ENCODE results near the gene HSF4. TPM values are rescaled to one million over a fixed set of nuclear protein-coding genes. Genes with fewer than 3 reads are reported as not detected.

HSF4 gene
- total RNA-seq, 4 donors from 2014 or later: 29.5 to 136 (median 76.6) TPM

DNA sequence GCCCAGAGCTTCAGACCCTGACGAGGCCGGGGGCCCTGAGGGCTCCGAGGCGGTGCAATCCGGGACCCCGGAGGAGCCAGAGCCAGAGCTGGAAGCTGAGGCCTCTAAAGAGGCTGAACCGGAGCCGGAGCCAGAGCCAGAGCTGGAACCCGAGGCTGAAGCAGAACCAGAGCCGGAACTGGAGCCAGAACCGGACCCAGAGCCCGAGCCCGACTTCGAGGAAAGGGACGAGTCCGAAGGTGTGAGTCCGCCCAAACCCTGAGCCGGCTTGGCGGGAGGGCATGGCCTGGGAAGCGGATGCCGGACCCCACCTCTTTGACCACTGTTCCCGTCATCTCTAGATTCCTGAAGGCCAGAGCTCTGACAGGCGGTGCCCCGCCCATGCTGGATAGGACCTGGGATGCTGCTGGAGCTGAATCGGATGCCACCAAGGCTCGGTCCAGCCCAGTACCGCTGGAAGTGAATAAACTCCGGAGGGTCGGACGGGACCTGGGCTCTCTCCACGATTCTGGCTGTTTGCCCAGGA lies 10.2 kb downstream of the HSF4 start:
- no peak for DNase-seq
- WGBS, 2 donors (ENCODE audit: low coverage in 1 of 2): 66% methylated on average over 27 of the region's 31 CpGs; no CpG with 5 or more reads in 1 of the 2 donors
- no peak for TF ChIP-seq POLR2AphosphoS5 (IDR thresholded peaks at IDR 0.05)
- no peak for TF ChIP-seq EP300 (IDR thresholded peaks at IDR 0.05; ENCODE audit: low read depth)
- TF ChIP-seq POLR2A (IDR thresholded peaks at IDR 0.05): no peak
- TF ChIP-seq, protein P1, sequence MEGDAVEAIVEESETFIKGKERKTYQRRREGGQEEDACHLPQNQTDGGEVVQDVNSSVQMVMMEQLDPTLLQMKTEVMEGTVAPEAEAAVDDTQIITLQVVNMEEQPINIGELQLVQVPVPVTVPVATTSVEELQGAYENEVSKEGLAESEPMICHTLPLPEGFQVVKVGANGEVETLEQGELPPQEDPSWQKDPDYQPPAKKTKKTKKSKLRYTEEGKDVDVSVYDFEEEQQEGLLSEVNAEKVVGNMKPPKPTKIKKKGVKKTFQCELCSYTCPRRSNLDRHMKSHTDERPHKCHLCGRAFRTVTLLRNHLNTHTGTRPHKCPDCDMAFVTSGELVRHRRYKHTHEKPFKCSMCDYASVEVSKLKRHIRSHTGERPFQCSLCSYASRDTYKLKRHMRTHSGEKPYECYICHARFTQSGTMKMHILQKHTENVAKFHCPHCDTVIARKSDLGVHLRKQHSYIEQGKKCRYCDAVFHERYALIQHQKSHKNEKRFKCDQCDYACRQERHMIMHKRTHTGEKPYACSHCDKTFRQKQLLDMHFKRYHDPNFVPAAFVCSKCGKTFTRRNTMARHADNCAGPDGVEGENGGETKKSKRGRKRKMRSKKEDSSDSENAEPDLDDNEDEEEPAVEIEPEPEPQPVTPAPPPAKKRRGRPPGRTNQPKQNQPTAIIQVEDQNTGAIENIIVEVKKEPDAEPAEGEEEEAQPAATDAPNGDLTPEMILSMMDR (IDR thresholded peaks at IDR 0.05): no peak
- intact Hi-C loops (cut with DNase I; ENCODE audit: low total_unique reads): loop anchor here (5.0 kb wide), 1 partner anchor 367 kb away; no protein-coding TSS in a partner anchor
- Histone ChIP-seq H3K4me1 (peaks cover 33 to 55% (median 43%) of the 10 kb centered on the region in 4 donors), H3K4me3 (peak overlapping the region; percentile 29 to 52 (median 40)), H3K9me3 (no peaks in the 10 kb centered on the region), H3K27me3 (no peaks in the 10 kb centered on the region), H3K36me3 (no peaks in the 10 kb centered on the region), H3K27ac (peak overlapping the region; percentile 89 to 95 (median 94))
- in situ Hi-C loops (cut with MboI; ENCODE audit: low pct_ligation_motif_present in 1 of 4, low pct_unique_long_range_greater_than_20kb in 1 of 4, low sequenced_read_pairs in 3 of 4): loop anchor here in 2 of 4 donors (25.0 kb wide), 2 partner anchors 187 to 212 kb away; partner anchors contain the start of genes CES3 (in 1 of the 2) and CES4A (in 1 of the 2)

DNA sequence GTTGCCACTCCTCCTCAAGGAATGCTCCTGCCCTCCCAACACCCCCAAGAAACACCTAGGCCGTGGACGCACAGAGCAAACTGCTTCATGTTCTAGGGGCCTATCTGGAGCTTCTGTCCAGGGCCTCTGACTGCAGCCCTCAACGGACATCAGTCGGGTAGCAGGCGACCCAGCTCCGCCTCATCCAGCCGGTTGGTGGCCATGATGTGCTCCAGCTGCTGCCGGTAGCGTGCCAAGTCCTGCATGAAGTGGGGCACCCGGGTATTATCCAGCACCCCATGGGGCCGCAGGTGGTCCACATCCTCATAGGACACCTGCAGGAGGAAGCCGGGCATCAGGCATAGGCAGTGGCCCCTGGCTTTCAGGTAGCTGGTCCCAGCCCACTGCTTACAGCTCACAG lies 12.1 kb downstream of the HSF4 start:
- no peak for DNase-seq
- 87% methylated on average over 12 of the region's 12 CpGs; no CpG with 5 or more reads in 1 of the 2 donors for WGBS, 2 donors (ENCODE audit: low coverage in 1 of 2)
- in situ Hi-C loops (cut with MboI; ENCODE audit: low pct_ligation_motif_present in 1 of 4, low pct_unique_long_range_greater_than_20kb in 1 of 4, low sequenced_read_pairs in 3 of 4) (no loop called here), intact Hi-C loops (cut with DNase I; ENCODE audit: low total_unique reads) (no loop called here)
- H3K4me3 ChIP-seq: no peak overlapping the region
- no peaks in the 10 kb centered on the region for H3K36me3 ChIP-seq
- no peaks in the 10 kb centered on the region for H3K27me3 ChIP-seq
- peaks cover 30 to 38% (median 33%) of the 10 kb centered on the region in 4 donors for H3K4me1 ChIP-seq
- no peak overlapping the region for H3K27ac ChIP-seq
- no peaks in the 10 kb centered on the region for H3K9me3 ChIP-seq
- TF ChIP-seq EP300 (IDR thresholded peaks at IDR 0.05; ENCODE audit: low read depth) (no peak), POLR2AphosphoS5 (IDR thresholded peaks at IDR 0.05) (no peak), POLR2A (IDR thresholded peaks at IDR 0.05) (no peak)
- TF ChIP-seq, protein P1 (IDR thresholded peaks at IDR 0.05): no peak

DNA sequence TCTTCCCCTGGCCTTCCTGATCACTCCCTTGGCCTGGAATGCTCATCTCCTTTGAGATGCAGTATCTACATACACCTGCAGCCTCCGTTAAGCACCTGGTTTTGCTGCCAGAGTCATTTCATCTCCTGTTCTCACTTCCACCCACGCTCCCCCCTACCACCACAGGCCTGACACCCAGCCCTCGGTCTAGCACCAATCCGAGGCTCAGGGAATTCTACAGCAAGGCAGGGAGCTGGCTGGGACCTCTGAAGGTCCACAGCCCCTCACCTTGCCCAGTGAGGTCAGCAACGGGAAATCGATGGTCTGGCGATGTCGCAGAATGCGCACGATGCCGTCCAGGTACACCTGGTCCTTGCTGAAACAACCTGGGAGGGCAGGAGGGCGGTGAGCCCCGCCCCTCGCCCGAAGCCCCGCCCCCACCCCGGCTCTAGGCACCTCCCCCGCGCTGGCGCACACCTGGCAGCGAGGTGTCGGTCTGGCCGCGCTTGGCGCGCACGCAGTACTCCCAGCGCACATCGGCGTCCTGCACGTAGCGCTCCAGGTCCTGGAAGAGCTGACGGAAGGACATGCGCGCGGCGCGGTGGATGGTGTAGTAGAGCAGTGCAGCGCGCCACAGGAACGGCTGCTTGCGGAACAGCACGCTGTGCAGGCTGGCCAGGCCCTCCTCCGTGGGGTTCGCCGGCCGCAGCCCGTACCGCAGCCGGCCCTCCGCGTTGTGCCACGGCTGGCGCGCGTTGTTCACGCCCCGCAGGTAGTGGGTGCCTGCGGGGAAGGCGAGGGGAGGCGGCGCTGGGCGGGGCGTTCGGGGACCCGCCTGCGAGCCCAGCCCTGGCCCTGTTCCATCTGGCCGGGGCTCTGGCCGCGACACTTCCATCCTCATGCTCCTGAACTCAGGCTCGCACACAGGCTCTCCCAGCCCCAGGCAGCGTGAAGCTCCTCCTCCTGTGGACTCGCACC lies 13.5 kb downstream of the HSF4 start:
- 4 to 50% methylated on average over 2 to 62 of the region's 73 CpGs for WGBS, 2 donors (ENCODE audit: low coverage in 1 of 2)
- Histone ChIP-seq H3K27ac (peak overlapping the region; percentile 63 to 93 (median 82)), H3K27me3 (no peaks in the 10 kb centered on the region), H3K4me1 (peaks cover 31 to 45% (median 35%) of the 10 kb centered on the region in 4 donors), H3K9me3 (no peaks in the 10 kb centered on the region), H3K36me3 (no peaks in the 10 kb centered on the region), H3K4me3 (peak overlapping the region; percentile 16 to 49 (median 40))
- intact Hi-C loops (cut with DNase I; ENCODE audit: low total_unique reads): no loop called here
- DNase-seq: peak; percentile 87
- TF ChIP-seq POLR2AphosphoS5 (IDR thresholded peaks at IDR 0.05): peak; percentile 55 to 88 (median 83)
- TF ChIP-seq, protein P1 (IDR thresholded peaks at IDR 0.05): peak in 2 of 5 experiments; percentile 12 to 46
- peak; percentile 67 for TF ChIP-seq POLR2A (IDR thresholded peaks at IDR 0.05)
- TF ChIP-seq EP300 (IDR thresholded peaks at IDR 0.05; ENCODE audit: low read depth): no peak
- in situ Hi-C loops (cut with MboI; ENCODE audit: low pct_ligation_motif_present in 1 of 4, low pct_unique_long_range_greater_than_20kb in 1 of 4, low sequenced_read_pairs in 3 of 4): no loop called here

All from transverse colon (tissue), 4 donors.